HEK293 (cell line): ENCODE measurements around the gene CYB5R3.
"Not testable (repeated sequence)": the region's sequence is repeated elsewhere in the genome, so short reads cannot be mapped to it uniquely, and the experiment has no call there.

Experiments
- CTCF ChIA-PET: fragments of 350-600 bp; formaldehyde crosslinking; extraction: SDS; loops from one replicate; lab custom pipeline; 2021; ENCODE audit warnings: antibody characterized with exemption; lab: Yijun Ruan, JAX
- POLR2A ChIA-PET: fragments of 300-600 bp; formaldehyde crosslinking; extraction: SDS; loops from one replicate; lab custom pipeline; 2020; ENCODE audit warnings: antibody characterized with exemption, inconsistent platforms; lab: Yijun Ruan, JAX
- H3K27ac ChIP-seq: fragments of 200-500 bp; sonication (Bioruptor generic); 2 replicates; pipeline ENCODE4 v1.5.1; 2014; ENCODE audit warnings: low read depth, low read length, control low read depth, inconsistent platforms; ENCODE audit errors: extremely low read depth
- H3K36me3 ChIP-seq, 2 experiments: fragments of 200-500 bp in 1 of 2; sonication (Bioruptor generic) in 1 of 2; 1 replicate in 1 of 2; 2 replicates in 1 of 2; pipeline ENCODE4 v1.5.1; 2014 to 2017; ENCODE audit warnings: inconsistent platforms in 2 of 2, low read length in 2 of 2; ENCODE audit not compliant: control insufficient read depth in 2 of 2, insufficient read depth in 1 of 2
- H3K4me1 ChIP-seq: fragments of 200-500 bp; sonication (Bioruptor generic); 2 replicates; pipeline ENCODE4 v1.5.1; 2014; ENCODE audit warnings: mild to moderate bottlenecking, low read length, inconsistent platforms; ENCODE audit not compliant: control insufficient read depth, insufficient read depth
- H3K4me3 ChIP-seq: 2 replicates; pipeline ENCODE4 v1.5.1; 2011; ENCODE audit warnings: low read depth, mild to moderate bottlenecking, control low read depth, low read length, moderate library complexity
- H3K9me3 ChIP-seq: fragments of 200-500 bp; sonication (Bioruptor generic); 2 replicates; pipeline ENCODE4 v1.5.1; 2014; ENCODE audit warnings: low read depth, low read length, inconsistent platforms; ENCODE audit not compliant: control insufficient read depth, insufficient read depth
- BCL11A ChIP-seq: fragments of 450-650 bp; formaldehyde crosslinking; IDR thresholded peaks from 2 replicates; pipeline ENCODE4 v1.5.1; 2016; ENCODE audit warnings: low read depth, missing biosample characterization, missing genetic modification characterization
- CTCF ChIP-seq: fragments of 450-650 bp; formaldehyde crosslinking; IDR thresholded peaks from 2 replicates; pipeline ENCODE4 v1.5.1; 2016; ENCODE audit warnings: missing biosample characterization, missing genetic modification characterization
- GLI4 ChIP-seq: fragments of 450-650 bp; formaldehyde crosslinking; IDR thresholded peaks from 2 replicates; pipeline ENCODE4 v1.5.1; 2016; ENCODE audit warnings: missing biosample characterization, missing genetic modification characterization
- HOXC10 ChIP-seq: sonication (generic); formaldehyde crosslinking; IDR thresholded peaks from 2 replicates; pipeline ENCODE4 v1.8.1; 2023; ENCODE audit warnings: mild to moderate bottlenecking, missing genetic modification reagents
- IKZF3 ChIP-seq: fragments of 450-650 bp; IDR thresholded peaks from 2 replicates; pipeline ENCODE4 v1.5.0; 2018; ENCODE audit warnings: missing biosample characterization, mild to moderate bottlenecking, missing genetic modification characterization, moderate library complexity
- KLF7 ChIP-seq: fragments of 450-650 bp; formaldehyde crosslinking; IDR thresholded peaks from 2 replicates; pipeline ENCODE4 v1.5.1; 2016; ENCODE audit warnings: missing biosample characterization, missing genetic modification characterization, borderline replicate concordance
- OVOL3 ChIP-seq: fragments of 450-650 bp; formaldehyde crosslinking; IDR thresholded peaks from 2 replicates; pipeline ENCODE4 v1.5.1; 2016; ENCODE audit warnings: missing biosample characterization, missing genetic modification characterization
- SCRT2 ChIP-seq: fragments of 450-650 bp; formaldehyde crosslinking; IDR thresholded peaks from 2 replicates; pipeline ENCODE4 v1.5.1; 2016; ENCODE audit warnings: missing biosample characterization, missing genetic modification characterization
- ZEB2 ChIP-seq: fragments of 450-650 bp; formaldehyde crosslinking; IDR thresholded peaks from 2 replicates; pipeline ENCODE4 v1.5.1; 2016; ENCODE audit warnings: missing biosample characterization, missing genetic modification characterization
- ZFP3 ChIP-seq: fragments of 450-650 bp; formaldehyde crosslinking; IDR thresholded peaks from 2 replicates; pipeline ENCODE4 v1.5.1; 2016; ENCODE audit warnings: low read depth, missing biosample characterization, missing genetic modification characterization
- ZFP37 ChIP-seq: fragments of 450-650 bp; formaldehyde crosslinking; IDR thresholded peaks from 2 replicates; pipeline ENCODE4 v1.5.1; 2016; ENCODE audit warnings: missing biosample characterization, missing genetic modification characterization
- ZNF146 ChIP-seq: fragments of 450-650 bp; formaldehyde crosslinking; IDR thresholded peaks from 2 replicates; pipeline ENCODE4 v1.5.1; 2016; ENCODE audit warnings: missing biosample characterization, missing genetic modification characterization
- ZNF155 ChIP-seq: fragments of 450-650 bp; formaldehyde crosslinking; IDR thresholded peaks from 2 replicates; pipeline ENCODE4 v1.5.1; 2016; ENCODE audit warnings: missing biosample characterization, missing genetic modification characterization
- ZNF175 ChIP-seq: fragments of 450-650 bp; formaldehyde crosslinking; IDR thresholded peaks from 2 replicates; pipeline ENCODE4 v1.5.1; 2016; ENCODE audit warnings: missing biosample characterization, missing genetic modification characterization
- ZNF211 ChIP-seq: fragments of 450-650 bp; formaldehyde crosslinking; IDR thresholded peaks from 2 replicates; pipeline ENCODE4 v1.5.1; 2016; ENCODE audit warnings: low read depth, missing biosample characterization, missing genetic modification characterization
- ZNF324 ChIP-seq: fragments of 450-650 bp; formaldehyde crosslinking; IDR thresholded peaks from 2 replicates; pipeline ENCODE4 v1.5.1; 2016; ENCODE audit warnings: missing biosample characterization, missing genetic modification characterization
- ZNF335 ChIP-seq: fragments of 450-650 bp; formaldehyde crosslinking; conservative IDR thresholded peaks from 2 replicates; pipeline ENCODE4 v1.5.1; 2016; ENCODE audit warnings: missing biosample characterization, missing genetic modification characterization
- ZNF391 ChIP-seq: fragments of 450-650 bp; formaldehyde crosslinking; IDR thresholded peaks from 2 replicates; pipeline ENCODE4 v1.5.1; 2016; ENCODE audit warnings: low read depth, missing biosample characterization, missing genetic modification characterization, borderline replicate concordance
- ZNF488 ChIP-seq: fragments of 450-650 bp; formaldehyde crosslinking; IDR thresholded peaks from 2 replicates; pipeline ENCODE4 v1.5.1; 2016; ENCODE audit warnings: missing biosample characterization, missing genetic modification characterization
- ZNF518A ChIP-seq: fragments of 450-650 bp; formaldehyde crosslinking; conservative IDR thresholded peaks from 2 replicates; pipeline ENCODE4 v1.5.1; 2016; ENCODE audit warnings: low read depth, missing biosample characterization, missing genetic modification characterization
- ZNF600 ChIP-seq: fragments of 450-650 bp; formaldehyde crosslinking; IDR thresholded peaks from 2 replicates; pipeline ENCODE4 v1.5.1; 2016; ENCODE audit warnings: missing biosample characterization, missing genetic modification characterization
- ZNF610 ChIP-seq: fragments of 450-650 bp; formaldehyde crosslinking; IDR thresholded peaks from 2 replicates; pipeline ENCODE4 v1.5.1; 2016; ENCODE audit warnings: missing biosample characterization, missing genetic modification characterization, borderline replicate concordance
- ZNF624 ChIP-seq: fragments of 450-650 bp; formaldehyde crosslinking; IDR thresholded peaks from 2 replicates; pipeline ENCODE4 v1.5.1; 2017; ENCODE audit warnings: missing biosample characterization, missing genetic modification characterization
- ZNF664 ChIP-seq: fragments of 450-650 bp; formaldehyde crosslinking; IDR thresholded peaks from 2 replicates; pipeline ENCODE4 v1.5.1; 2016; ENCODE audit warnings: missing biosample characterization, missing genetic modification characterization
- ZNF670 ChIP-seq: fragments of 450-650 bp; formaldehyde crosslinking; IDR thresholded peaks from 2 replicates; pipeline ENCODE4 v1.5.1; 2016; ENCODE audit warnings: missing biosample characterization, missing genetic modification characterization, low read depth

The CYB5R3 gene

GRCh38 chr22:42619261-42620063 lies 29.7 kb downstream of the CYB5R3 start:
- Histone ChIP-seq H3K4me3 (no peak overlapping the region), H3K27ac (no peak overlapping the region), H3K36me3 (peaks cover 0 to 39% of the 10 kb centered on the region in 2 experiments; a peak in 1 of 3 replicates), H3K4me1 (peaks cover 5% of the 10 kb centered on the region), H3K9me3 (no peaks in the 10 kb centered on the region)
- CTCF ChIA-PET: interaction anchor here (0.5 to 1.4 kb wide), 4 partner anchors 12 to 441 kb away, joined by 3 to 5 read pairs (median 4); no protein-coding TSS in a partner anchor
- TF ChIP-seq ZNF391: no peak
- TF ChIP-seq ZNF324 (tag by site-specific recombination): no peak
- TF ChIP-seq HOXC10 (CRISPR knock-in tag): no peak
- no peak for TF ChIP-seq ZNF600
- no peak for TF ChIP-seq IKZF3 (tag by site-specific recombination)
- no peak for TF ChIP-seq GLI4 (tag by site-specific recombination)
- TF ChIP-seq ZNF670 (tag by site-specific recombination): no peak
- no peak for TF ChIP-seq ZNF335 (tag by site-specific recombination)
- TF ChIP-seq ZEB2 (tag by site-specific recombination): no peak
- TF ChIP-seq ZNF664 (tag by site-specific recombination): no peak
- POLR2A ChIA-PET: no interaction called here

GRCh38 chr22:42617155-42617983 lies 31.8 kb downstream of the CYB5R3 start:
- TF ChIP-seq ZNF518A (no peak), ZFP3 (tag by site-specific recombination) (no peak), KLF7 (tag by site-specific recombination) (no peak), ZNF624 (tag by site-specific recombination) (no peak), ZFP37 (no peak), CTCF (no peak), ZNF146 (tag by site-specific recombination) (no peak), BCL11A (tag by site-specific recombination) (no peak), ZNF610 (tag by site-specific recombination) (no peak), ZNF175 (tag by site-specific recombination) (no peak), ZNF155 (tag by site-specific recombination) (no peak), OVOL3 (no peak), SCRT2 (tag by site-specific recombination) (no peak), ZNF488 (tag by site-specific recombination) (no peak), ZNF211 (tag by site-specific recombination) (no peak)
- no peak overlapping the region for H3K27ac ChIP-seq
- H3K4me3 ChIP-seq: no peak overlapping the region
- ChIA-PET POLR2A (interaction anchor here (2.7 kb wide), 1 partner anchor 32 kb away, joined by 10 read pairs; no protein-coding TSS in a partner anchor), CTCF (interaction anchor here (1.4 kb wide), 1 partner anchor 202 kb away, joined by 5 read pairs; no protein-coding TSS in a partner anchor)
- H3K36me3 ChIP-seq: peaks cover 0 to 29% of the 10 kb centered on the region in 2 experiments; a peak in 2 of 3 replicates
- no peaks in the 10 kb centered on the region for H3K9me3 ChIP-seq
- H3K4me1 ChIP-seq: peaks cover 10% of the 10 kb centered on the region

- not testable (repeated sequence) for H3K9me3 ChIP-seq, H3K4me1 ChIP-seq
- Histone ChIP-seq H3K27ac (peak overlapping the region; percentile 86), H3K36me3 (peaks cover 9 to 42% of the 10 kb centered on the region in 2 experiments), H3K4me3 (peak overlapping the region; percentile 15)
- POLR2A ChIA-PET: interaction anchor here (0.7 to 2.7 kb wide), 9 partner anchors 16 to 478 kb away, joined by 3 to 18 read pairs (median 4); partner anchors contain the start of gene CYB5R3
- CTCF ChIA-PET: interaction anchor here (0.6 kb wide), 1 partner anchor 62 kb away, joined by 4 read pairs; the partner anchor contains the start of gene SERHL2
Observed at GRCh38 chr22:42615860-42616175, 33.4 kb downstream of the CYB5R3 start.
